ENCODE data around the gene ZYG11B. TPM values are rescaled to one million over a fixed set of nuclear protein-coding genes. Genes with fewer than 3 reads are reported as not detected.

The ZYG11B gene
- total and polyA plus RNA-seq, 9 of the 15 experiments (the other 6 are each of a cell fraction or from before 2014, with no cell fraction given): 4.9 to 22.2 (median 12.2) TPM

GRCh38 chr1:52727114-52727586 is 897 bp downstream of the ZYG11B start (continued):
- no peak; the same call in 1 of the 2 replicates for TF ChIP-seq ARID1B (IDR thresholded peaks at IDR 0.05)
- TF ChIP-seq KAT7 (CRISPR knock-in tag; IDR thresholded peaks at IDR 0.05; ENCODE audit: borderline replicate concordance): no peak
- TF ChIP-seq EWSR1 (IDR thresholded peaks at IDR 0.05; ENCODE audit: borderline replicate concordance, low read depth, partially characterized antibody): no peak
- no peak for TF ChIP-seq HEY1 (CRISPR knock-in tag; IDR thresholded peaks at IDR 0.05; ENCODE audit: borderline replicate concordance)
- no peak for TF ChIP-seq PTRF (tag; IDR thresholded peaks at IDR 0.05)
- TF ChIP-seq NR3C1 (CRISPR knock-in tag; IDR thresholded peaks at IDR 0.05): no peak
- no peak for TF ChIP-seq MTA2 (IDR thresholded peaks at IDR 0.05; ENCODE audit: low read depth)
- TF ChIP-seq ZNF324 (CRISPR knock-in tag; IDR thresholded peaks at IDR 0.05): no peak
- TF ChIP-seq MBD2 (IDR thresholded peaks at IDR 0.05; ENCODE audit: borderline replicate concordance, low read depth): no peak
- TF ChIP-seq ELK1 (CRISPR knock-in tag; IDR thresholded peaks at IDR 0.05): no peak
- TF ChIP-seq SETDB1 (IDR thresholded peaks at IDR 0.05; ENCODE audit: low read length): no peak
- TF ChIP-seq HDAC3 (IDR thresholded peaks at IDR 0.05; ENCODE audit: borderline replicate concordance, partially characterized antibody): no peak
- TF ChIP-seq CBFA2T3 (IDR thresholded peaks at IDR 0.05): no peak
- no peak for TF ChIP-seq ZBTB1 (CRISPR knock-in tag; IDR thresholded peaks at IDR 0.05; ENCODE audit: borderline replicate concordance, low read depth)
- no peak for TF ChIP-seq POLR2A (conservative IDR thresholded peaks at IDR 0.05)
- no peak for TF ChIP-seq ZBTB8A (IDR thresholded peaks at IDR 0.05; ENCODE audit: partially characterized antibody)
- TF ChIP-seq TRIM24 (IDR thresholded peaks at IDR 0.05): no peak
- TF ChIP-seq, protein P1, sequence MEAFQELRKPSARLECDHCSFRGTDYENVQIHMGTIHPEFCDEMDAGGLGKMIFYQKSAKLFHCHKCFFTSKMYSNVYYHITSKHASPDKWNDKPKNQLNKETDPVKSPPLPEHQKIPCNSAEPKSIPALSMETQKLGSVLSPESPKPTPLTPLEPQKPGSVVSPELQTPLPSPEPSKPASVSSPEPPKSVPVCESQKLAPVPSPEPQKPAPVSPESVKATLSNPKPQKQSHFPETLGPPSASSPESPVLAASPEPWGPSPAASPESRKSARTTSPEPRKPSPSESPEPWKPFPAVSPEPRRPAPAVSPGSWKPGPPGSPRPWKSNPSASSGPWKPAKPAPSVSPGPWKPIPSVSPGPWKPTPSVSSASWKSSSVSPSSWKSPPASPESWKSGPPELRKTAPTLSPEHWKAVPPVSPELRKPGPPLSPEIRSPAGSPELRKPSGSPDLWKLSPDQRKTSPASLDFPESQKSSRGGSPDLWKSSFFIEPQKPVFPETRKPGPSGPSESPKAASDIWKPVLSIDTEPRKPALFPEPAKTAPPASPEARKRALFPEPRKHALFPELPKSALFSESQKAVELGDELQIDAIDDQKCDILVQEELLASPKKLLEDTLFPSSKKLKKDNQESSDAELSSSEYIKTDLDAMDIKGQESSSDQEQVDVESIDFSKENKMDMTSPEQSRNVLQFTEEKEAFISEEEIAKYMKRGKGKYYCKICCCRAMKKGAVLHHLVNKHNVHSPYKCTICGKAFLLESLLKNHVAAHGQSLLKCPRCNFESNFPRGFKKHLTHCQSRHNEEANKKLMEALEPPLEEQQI (IDR thresholded peaks at IDR 0.05): no peak
- TF ChIP-seq KHSRP (IDR thresholded peaks at IDR 0.05): no peak
- no peak for TF ChIP-seq PPARD (CRISPR knock-in tag; IDR thresholded peaks at IDR 0.05)
- TF ChIP-seq, protein P2, sequence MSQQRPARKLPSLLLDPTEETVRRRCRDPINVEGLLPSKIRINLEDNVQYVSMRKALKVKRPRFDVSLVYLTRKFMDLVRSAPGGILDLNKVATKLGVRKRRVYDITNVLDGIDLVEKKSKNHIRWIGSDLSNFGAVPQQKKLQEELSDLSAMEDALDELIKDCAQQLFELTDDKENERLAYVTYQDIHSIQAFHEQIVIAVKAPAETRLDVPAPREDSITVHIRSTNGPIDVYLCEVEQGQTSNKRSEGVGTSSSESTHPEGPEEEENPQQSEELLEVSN (IDR thresholded peaks at IDR 0.05; ENCODE audit: borderline replicate concordance in 1 of 2, extremely low read depth in 1 of 2, insufficient read depth in 1 of 2, insufficient read length in 1 of 2, low read depth in 1 of 2, low read length in 1 of 2, poor library complexity in 1 of 2, severe bottlenecking in 1 of 2): no peak
- TF ChIP-seq CGGBP1 (CRISPR knock-in tag; IDR thresholded peaks at IDR 0.05): no peak

All from K562 (cell line).